ENCODE results near the gene IL15RA. TPM values are rescaled to one million over a fixed set of nuclear protein-coding genes. Genes with fewer than 3 reads are reported as not detected.

IL15RA gene
- total and polyA plus RNA-seq, 2 donors (not counting 3 experiments of a cell fraction or from before 2014, with no cell fraction given) = 18.8 to 20.6 TPM

- H3K4me1 ChIP-seq (ENCODE audit: control insufficient read depth, extremely low read depth, insufficient read depth, low read length) = no peaks in the 10 kb centered on the region
- H3K36me3 ChIP-seq (ENCODE audit: control insufficient read depth in 2 of 2, extremely low read depth in 1 of 2, insufficient read depth in 2 of 2, low read length in 2 of 2) = no peaks in the 10 kb centered on the region
- DNase-seq (ENCODE audit: low read depth, low spot score) (peak; percentile 53), FAIRE-seq (peak; percentile 80)
- H3K27ac ChIP-seq (ENCODE audit: insufficient read depth, low read depth, low read length) = no peak overlapping the region
- no peaks in the 10 kb centered on the region for H4K20me1 ChIP-seq (replicated peaks; ENCODE audit: control insufficient read depth, extremely low read depth, insufficient read depth, low read length)
- no peaks in the 10 kb centered on the region for H3K9me1 ChIP-seq (replicated peaks; ENCODE audit: control insufficient read depth, extremely low read depth, insufficient read depth, low read length)
- ChIA-PET POLR2A (no interaction called here), CTCF (interaction anchor here (0.7 to 5.6 kb wide), 28 partner anchors 9 to 396 kb away, joined by 3 to 111 read pairs (median 4); partner anchors contain the start of genes IL15RA and PFKFB3)
- H3K27me3 ChIP-seq (ENCODE audit: control insufficient read depth in 2 of 2, insufficient read depth in 2 of 2, low read length in 2 of 2) = peaks cover 0 to 6% of the 10 kb centered on the region in 2 experiments
- no peak overlapping the region for H3K9ac ChIP-seq (replicated peaks; ENCODE audit: extremely low read depth, insufficient read depth, low read length)
- no peak overlapping the region for H3K4me2 ChIP-seq (ENCODE audit: insufficient read depth, low read length)
- intact Hi-C loops (cut with micrococcal nuclease) (loop anchor here (1.0 to 5.0 kb wide), 5 partner anchors 37 to 387 kb away; partner anchors contain the start of genes IL15RA and PFKFB3), dilution Hi-C loops (cut with MboI; ENCODE audit: extremely low pct_ligation_motif_present, low sequenced_read_pairs) (no loop called here)
- TF ChIP-seq CTCF (IDR thresholded peaks at IDR 0.05; ENCODE audit: extremely low read depth in 1 of 2, insufficient read depth in 1 of 2, low read depth in 1 of 2, low read length in 2 of 2) = peak; percentile 58 to 60
- TF ChIP-seq POLR2A (IDR thresholded peaks at IDR 0.05; ENCODE audit: low read depth, low read length) = no peak
- H3K9me3 ChIP-seq (replicated peaks; ENCODE audit: control insufficient read depth, insufficient read depth, low read length) = no peaks in the 10 kb centered on the region
- H3K4me3 ChIP-seq (replicated peaks in 1 of 3; ENCODE audit: insufficient read depth in 1 of 3, low read depth in 1 of 3, low read length in 3 of 3) = no peak overlapping the region
- no peaks in the 10 kb centered on the region for H3K79me2 ChIP-seq (ENCODE audit: control insufficient read depth, insufficient read depth, low read length)
- H2AFZ ChIP-seq (ENCODE audit: low read depth, low read length) = no peak overlapping the region
- BruUV-seq (replicated peaks) = no TSS peak
These were observed 37.0 kb upstream of the IL15RA start for GRCh38 chr10:6014241-6014761.

GRCh38 chr10:6013413-6014192, 36.3 kb upstream of the IL15RA start:
- Histone ChIP-seq H2AFZ (ENCODE audit: low read depth, low read length) (no peak overlapping the region), H3K9me3 (replicated peaks; ENCODE audit: control insufficient read depth, insufficient read depth, low read length) (no peaks in the 10 kb centered on the region), H3K9ac (replicated peaks; ENCODE audit: extremely low read depth, insufficient read depth, low read length) (no peak overlapping the region), H4K20me1 (replicated peaks; ENCODE audit: control insufficient read depth, extremely low read depth, insufficient read depth, low read length) (no peaks in the 10 kb centered on the region), H3K27ac (ENCODE audit: insufficient read depth, low read depth, low read length) (no peak overlapping the region), H3K27me3 (ENCODE audit: control insufficient read depth in 2 of 2, insufficient read depth in 2 of 2, low read length in 2 of 2) (peaks cover 0 to 6% of the 10 kb centered on the region in 2 experiments), H3K4me3 (replicated peaks in 1 of 3; ENCODE audit: insufficient read depth in 1 of 3, low read depth in 1 of 3, low read length in 3 of 3) (no peak overlapping the region), H3K4me2 (ENCODE audit: insufficient read depth, low read length) (no peak overlapping the region), H3K36me3 (ENCODE audit: control insufficient read depth in 2 of 2, extremely low read depth in 1 of 2, insufficient read depth in 2 of 2, low read length in 2 of 2) (no peaks in the 10 kb centered on the region), H3K4me1 (ENCODE audit: control insufficient read depth, extremely low read depth, insufficient read depth, low read length) (no peaks in the 10 kb centered on the region), H3K9me1 (replicated peaks; ENCODE audit: control insufficient read depth, extremely low read depth, insufficient read depth, low read length) (no peaks in the 10 kb centered on the region), H3K79me2 (ENCODE audit: control insufficient read depth, insufficient read depth, low read length) (no peaks in the 10 kb centered on the region)
- CTCF ChIA-PET = interaction anchor here (0.6 to 5.6 kb wide), 30 partner anchors 10 to 396 kb away, joined by 3 to 111 read pairs (median 4); partner anchors contain the start of genes IL15RA and PFKFB3
- DNase-seq (ENCODE audit: low read depth, low spot score) (no peak), FAIRE-seq (no peak)
- dilution Hi-C loops (cut with MboI; ENCODE audit: extremely low pct_ligation_motif_present, low sequenced_read_pairs) (no loop called here), intact Hi-C loops (cut with micrococcal nuclease) (loop anchor here (1.0 to 5.0 kb wide), 5 partner anchors 36 to 388 kb away; partner anchors contain the start of genes IL15RA and PFKFB3)
- POLR2A ChIA-PET = no interaction called here
- BruUV-seq (replicated peaks) = no TSS peak
- no peak for TF ChIP-seq JUN (IDR thresholded peaks at IDR 0.05; ENCODE audit: borderline replicate concordance, insufficient read depth, insufficient read length, low read depth)
- no peak for TF ChIP-seq GATA2 (IDR thresholded peaks at IDR 0.05; ENCODE audit: insufficient read depth, insufficient read length, low read depth, low read length)
- no peak for TF ChIP-seq POLR2A (IDR thresholded peaks at IDR 0.05; ENCODE audit: low read depth, low read length)
- TF ChIP-seq FOS (IDR thresholded peaks at IDR 0.05; ENCODE audit: borderline replicate concordance, insufficient read depth, low read length) = no peak
- TF ChIP-seq MAX (IDR thresholded peaks at IDR 0.05; ENCODE audit: insufficient read depth, insufficient read length) = no peak
- TF ChIP-seq EZH2 (IDR thresholded peaks at IDR 0.05; ENCODE audit: borderline replicate concordance, low read depth, low read length, severe bottlenecking) = no peak
- TF ChIP-seq CTCF (IDR thresholded peaks at IDR 0.05; ENCODE audit: extremely low read depth in 1 of 2, insufficient read depth in 1 of 2, low read depth in 1 of 2, low read length in 2 of 2) = no peak
- TF ChIP-seq MYC (IDR thresholded peaks at IDR 0.05; ENCODE audit: low read depth, low read length) = no peak
- TF ChIP-seq POLR2AphosphoS5 (IDR thresholded peaks at IDR 0.05; ENCODE audit: insufficient read depth, low read depth, low read length) = no peak

All from endothelial cell of umbilical vein (primary cell).